Glomerular visceral epithelial cell (primary cell): ENCODE results near the gene DACT3.

Experiments
- DNase-seq: peaks from one replicate; pipeline ENCODE4 v3.0.0-alpha.2; 2016; ENCODE audit errors: extremely low spot score

DACT3 gene

DNA sequence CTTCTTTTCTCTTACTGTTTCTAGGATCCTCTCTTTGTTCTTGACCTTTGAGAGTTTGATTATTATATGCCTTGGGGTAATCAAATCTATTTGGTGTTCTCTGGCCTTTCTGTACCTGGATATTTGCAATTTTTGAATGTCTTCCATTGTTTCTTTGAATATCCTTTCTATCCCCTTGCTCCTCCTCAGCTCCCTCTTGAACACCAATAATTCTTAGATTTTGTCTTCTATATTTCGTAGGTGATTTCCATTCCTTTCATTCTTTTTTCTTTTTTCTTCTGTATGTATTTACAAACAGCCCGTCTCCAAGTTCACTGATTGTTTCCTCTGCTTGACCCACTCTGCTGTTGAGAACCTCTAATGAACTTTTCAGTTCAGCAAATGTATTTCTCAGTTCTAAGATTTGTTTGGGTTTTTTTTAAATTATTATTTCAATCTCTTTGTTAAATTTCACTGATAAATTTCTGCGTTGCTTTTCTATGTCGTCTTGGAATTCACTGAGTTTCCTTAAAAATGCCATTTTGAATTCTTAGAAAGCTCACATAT is 62.5 kb downstream of the DACT3 start:
- DNase-seq: no peak
